GM10248 (cell line): ENCODE measurements around the gene PVALEF.

ENCODE experiments used
- CTCF ChIA-PET: fragments of 300-600 bp; sonication (Branson Sonifier 250); formaldehyde crosslinking; extraction: SDS; loops from one replicate; lab custom pipeline; 2021; ENCODE audit warnings: antibody characterized with exemption; lab: Yijun Ruan, JAX
- POLR2A ChIA-PET: fragments of 350-650 bp; sonication (Branson Sonifier 250); formaldehyde crosslinking; extraction: SDS; loops from one replicate; lab custom pipeline; 2020; ENCODE audit warnings: antibody characterized with exemption; lab: Yijun Ruan, JAX
- DNase-seq: peaks from one replicate; pipeline ENCODE4 v3.0.0; 2012; ENCODE audit errors: extremely low spot score
- TF ChIP-seq, protein P1 (sequence below): IDR thresholded peaks from 2 replicates; pipeline ENCODE4 v1.5.1; 2012; ENCODE audit warnings: mild to moderate bottlenecking, low read depth; ENCODE audit errors: extremely low read depth, missing control alignments, control extremely low read depth

The PVALEF gene

DNA sequence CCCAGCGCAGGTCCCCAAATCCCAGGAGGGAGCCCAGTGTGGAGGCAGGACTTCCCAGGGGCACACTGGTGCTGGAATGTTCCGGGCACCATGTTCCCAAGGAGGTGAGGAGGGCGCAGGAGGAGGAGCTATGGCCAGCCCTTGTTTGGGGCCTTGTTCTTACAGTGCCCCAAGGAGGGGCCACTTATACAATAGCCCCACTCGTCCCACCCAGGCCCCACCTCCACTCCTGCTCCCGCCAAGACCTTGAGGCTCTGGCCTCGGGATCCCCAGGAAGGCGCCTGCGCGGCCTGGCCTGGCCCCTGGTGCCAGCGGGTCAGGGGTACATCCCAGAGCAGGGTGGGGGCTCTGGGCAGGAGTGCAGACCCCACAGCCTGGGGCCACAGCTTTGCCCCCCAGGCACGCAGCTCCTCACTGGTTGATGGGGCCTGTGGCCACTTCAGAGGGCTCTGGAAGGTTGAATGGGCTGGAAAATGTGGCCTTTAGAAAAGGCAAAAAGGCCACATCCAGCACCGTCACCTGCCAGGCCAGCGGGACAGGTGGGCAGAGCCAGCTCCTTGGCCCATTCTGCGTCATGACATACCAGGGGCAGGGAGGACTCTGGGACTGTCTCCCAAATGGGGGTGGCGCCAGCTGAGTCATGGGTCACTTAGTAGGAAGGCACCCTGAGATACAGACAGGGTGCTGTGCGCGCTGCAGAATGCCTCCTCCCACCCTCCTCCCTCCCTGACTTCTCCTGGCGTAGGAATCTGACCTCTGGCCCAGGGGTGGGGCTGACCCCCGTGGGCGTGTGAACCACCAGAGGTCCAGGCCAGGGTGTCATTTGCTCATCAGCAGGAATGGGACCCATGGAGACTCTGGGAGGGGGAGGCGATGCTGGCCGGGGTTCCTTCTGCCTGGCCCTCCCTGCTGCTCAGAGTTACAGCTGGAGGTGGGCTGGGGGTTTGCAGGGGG is 32.3 kb upstream of the PVALEF start:
- ChIA-PET CTCF (interaction anchor here (1.0 to 2.1 kb wide), 4 partner anchors 9 to 352 kb away, joined by 3 to 6 read pairs (median 4); no protein-coding TSS in a partner anchor), POLR2A (no interaction called here)
- no peak for DNase-seq
- TF ChIP-seq, protein P1, sequence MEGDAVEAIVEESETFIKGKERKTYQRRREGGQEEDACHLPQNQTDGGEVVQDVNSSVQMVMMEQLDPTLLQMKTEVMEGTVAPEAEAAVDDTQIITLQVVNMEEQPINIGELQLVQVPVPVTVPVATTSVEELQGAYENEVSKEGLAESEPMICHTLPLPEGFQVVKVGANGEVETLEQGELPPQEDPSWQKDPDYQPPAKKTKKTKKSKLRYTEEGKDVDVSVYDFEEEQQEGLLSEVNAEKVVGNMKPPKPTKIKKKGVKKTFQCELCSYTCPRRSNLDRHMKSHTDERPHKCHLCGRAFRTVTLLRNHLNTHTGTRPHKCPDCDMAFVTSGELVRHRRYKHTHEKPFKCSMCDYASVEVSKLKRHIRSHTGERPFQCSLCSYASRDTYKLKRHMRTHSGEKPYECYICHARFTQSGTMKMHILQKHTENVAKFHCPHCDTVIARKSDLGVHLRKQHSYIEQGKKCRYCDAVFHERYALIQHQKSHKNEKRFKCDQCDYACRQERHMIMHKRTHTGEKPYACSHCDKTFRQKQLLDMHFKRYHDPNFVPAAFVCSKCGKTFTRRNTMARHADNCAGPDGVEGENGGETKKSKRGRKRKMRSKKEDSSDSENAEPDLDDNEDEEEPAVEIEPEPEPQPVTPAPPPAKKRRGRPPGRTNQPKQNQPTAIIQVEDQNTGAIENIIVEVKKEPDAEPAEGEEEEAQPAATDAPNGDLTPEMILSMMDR, result no peak

DNA sequence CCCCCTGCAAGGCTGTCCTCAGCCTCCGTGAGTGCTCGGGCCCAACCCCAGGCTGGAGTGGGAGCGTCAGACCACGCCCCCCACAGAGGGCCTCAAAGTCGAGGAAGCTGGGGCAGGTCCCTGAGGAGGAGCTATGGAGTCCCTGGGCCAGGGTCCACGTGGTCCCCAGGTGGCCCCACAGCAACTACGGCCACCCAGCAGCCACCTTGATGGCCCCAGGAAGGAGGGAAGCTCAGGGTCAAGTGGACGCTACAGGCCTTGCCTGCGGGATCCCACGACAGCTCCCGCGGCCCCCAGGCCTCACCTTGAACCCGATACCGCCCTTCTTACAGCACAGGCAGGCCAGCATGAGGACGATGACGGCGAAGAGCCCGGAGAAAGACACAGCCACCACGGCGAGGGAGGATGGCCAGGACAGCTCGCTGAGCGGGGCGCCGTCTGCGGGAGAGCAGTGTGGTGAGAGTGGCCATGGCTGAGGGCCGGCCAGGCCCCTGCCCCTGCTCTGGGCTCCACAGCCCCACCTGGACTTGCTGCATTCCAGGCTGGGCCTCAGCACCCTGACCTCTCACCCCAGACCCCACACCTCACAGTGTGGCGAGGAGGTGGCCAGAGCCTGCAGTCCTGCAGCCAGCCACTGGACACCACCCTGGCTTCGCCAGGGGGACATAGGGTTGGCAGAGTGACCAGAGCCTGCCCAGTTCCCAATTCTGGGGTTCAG is 31.1 kb upstream of the PVALEF start:
- DNase-seq, result no peak
- TF ChIP-seq, protein P1, result no peak
- ChIA-PET POLR2A (no interaction called here), CTCF (interaction anchor here (0.7 to 2.1 kb wide), 6 partner anchors 8 to 350 kb away, joined by 3 to 6 read pairs (median 3); no protein-coding TSS in a partner anchor)

DNA sequence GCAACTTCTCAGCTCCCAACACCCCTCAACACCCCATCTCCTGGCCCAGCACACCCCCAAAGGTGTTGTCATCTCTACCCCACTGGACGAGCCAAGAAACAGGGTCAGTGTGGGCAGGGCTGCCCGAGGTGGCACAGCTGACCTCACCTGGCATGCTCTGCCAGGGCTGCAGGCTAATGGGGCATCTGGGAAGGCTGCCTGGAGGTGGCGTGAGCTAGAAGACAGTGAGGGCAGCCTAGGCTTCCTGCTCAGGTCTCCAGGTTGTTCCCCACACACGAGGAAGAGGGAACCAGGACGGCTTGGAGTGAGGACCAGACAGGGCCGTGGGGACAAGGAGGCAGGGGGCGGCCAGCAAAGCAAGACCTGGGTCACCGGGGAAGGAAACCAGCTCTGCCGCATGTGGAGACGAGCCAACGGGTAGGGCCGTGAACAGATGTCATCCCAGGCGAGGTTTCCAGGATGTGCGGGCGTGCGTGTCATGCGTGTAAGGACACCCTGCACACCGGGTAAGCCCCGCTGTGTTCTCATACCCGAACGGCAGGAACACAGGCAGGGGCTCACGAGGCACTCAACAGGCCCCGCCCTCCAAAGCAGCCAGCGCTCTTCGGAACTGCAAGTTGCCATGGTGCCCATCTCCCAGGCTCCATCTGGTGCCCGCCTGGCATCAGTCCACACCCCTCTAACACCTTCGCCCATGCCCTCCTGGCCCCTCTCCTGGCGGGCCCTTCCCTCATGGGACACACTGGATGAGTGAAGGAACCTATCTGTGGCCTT is 29.6 kb upstream of the PVALEF start:
- DNase-seq, result no peak
- ChIA-PET POLR2A (interaction anchor here (0.5 kb wide), 1 partner anchor 94 kb away, joined by 5 read pairs; no protein-coding TSS in a partner anchor), CTCF (no interaction called here)
- TF ChIP-seq, protein P1, result no peak

- ChIA-PET POLR2A (interaction anchor here (0.5 kb wide), 1 partner anchor 95 kb away, joined by 5 read pairs; no protein-coding TSS in a partner anchor), CTCF (no interaction called here)
- TF ChIP-seq, protein P1, result no peak
- no peak for DNase-seq
Measured at GRCh38 chr17:81136366-81136765, 28.9 kb upstream of the PVALEF start.

GRCh38 chr17:81137248-81137647 is 28.1 kb upstream of the PVALEF start:
- no peak for DNase-seq
- TF ChIP-seq, protein P1, result no peak
- ChIA-PET POLR2A (no interaction called here), CTCF (no interaction called here)
